Body of pancreas (tissue), 4 donors: ENCODE measurements around the gene OTUD5. TPM values are rescaled to one million over a fixed set of nuclear protein-coding genes. Genes with fewer than 3 reads are reported as not detected.

Experiments used
- ATAC-seq: fragments of 150-250 bp; one replicate; pipeline ENCODE4 v1.9.1; 2016
- DNase-seq, 4 donors: peaks; one replicate each; pipeline ENCODE4 v3.0.0-alpha.2; 2019
- H3K27ac ChIP-seq, 4 donors: fragments of 200-600 bp; sonication (generic); 1 replicate in 3 of 4; 2 replicates in 1 of 4; pipeline versions ENCODE4 v1.5.1 to v1.6.1; 2016 to 2019; ENCODE audit warnings: mild to moderate bottlenecking in 1 of 4, mixed read lengths in 1 of 4, moderate library complexity in 1 of 4
- H3K27me3 ChIP-seq, 2 donors: fragments of 200-600 bp; sonication (generic); one replicate each; pipeline ENCODE4 v1.6.0; 2016; ENCODE audit warnings: mild to moderate bottlenecking in 1 of 2
- H3K36me3 ChIP-seq, 2 donors: fragments of 200-600 bp; sonication (generic); replicated peaks in 1 of 2; 2 replicates each; pipeline ENCODE4 v1.5.1; 2016; ENCODE audit warnings: low read depth in 2 of 2; ENCODE audit not compliant: insufficient read depth in 1 of 2
- H3K4me1 ChIP-seq: fragments of 200-600 bp; sonication (generic); one replicate; pipeline ENCODE4 v1.6.0; 2016
- H3K4me3 ChIP-seq, 2 donors: fragments of 200-600 bp; sonication (generic); 1 replicate in 1 of 2; 2 replicates in 1 of 2; pipeline ENCODE4 v1.5.1; 2016 to 2019
- H3K9me3 ChIP-seq, 3 donors: fragments of 200-600 bp; sonication (generic); 1 replicate in 2 of 3; 2 replicates in 1 of 3; pipeline ENCODE4 v1.5.1; 2016
- POLR2A ChIP-seq, 3 donors: fragments of 450-650 bp; IDR thresholded peaks; one replicate each; pipeline ENCODE4 v1.6.1; 2016; ENCODE audit warnings: antibody characterized with exemption in 3 of 3, mild to moderate bottlenecking in 2 of 3
- WGBS, 2 donors: methylation state at CpG; one replicate each; pipeline ENCODE4 v1.1.5; 2017; 5-methylcytosine and 5-hydroxymethylcytosine counted together
- intact Hi-C: fragments of 100-400 bp; cut with DNase I; formaldehyde crosslinking; loops from one replicate; pipeline ENCODE4 v1.15.1; 2023
- total RNA-seq, 2 donors: library from RNA; depleted of rRNA; stranded (reverse); fragments of >200 nt; gene quantifications; one replicate each; pipeline ENCODE4 v1.1.0, GENCODE V29; 2016
- TF ChIP-seq, protein P1 (sequence below), 7 experiments: fragments of 450-650 bp in 4 of 7; fragments of 200-600 bp in 3 of 7; sonication (generic) in 3 of 7; IDR thresholded peaks; one replicate each; pipeline ENCODE4 v1.5.1; 2016 to 2019; ENCODE audit warnings: antibody characterized with exemption in 7 of 7

OTUD5 gene
- total RNA-seq, 2 donors from 2014 or later = 23.6 to 40.2 TPM

DNA sequence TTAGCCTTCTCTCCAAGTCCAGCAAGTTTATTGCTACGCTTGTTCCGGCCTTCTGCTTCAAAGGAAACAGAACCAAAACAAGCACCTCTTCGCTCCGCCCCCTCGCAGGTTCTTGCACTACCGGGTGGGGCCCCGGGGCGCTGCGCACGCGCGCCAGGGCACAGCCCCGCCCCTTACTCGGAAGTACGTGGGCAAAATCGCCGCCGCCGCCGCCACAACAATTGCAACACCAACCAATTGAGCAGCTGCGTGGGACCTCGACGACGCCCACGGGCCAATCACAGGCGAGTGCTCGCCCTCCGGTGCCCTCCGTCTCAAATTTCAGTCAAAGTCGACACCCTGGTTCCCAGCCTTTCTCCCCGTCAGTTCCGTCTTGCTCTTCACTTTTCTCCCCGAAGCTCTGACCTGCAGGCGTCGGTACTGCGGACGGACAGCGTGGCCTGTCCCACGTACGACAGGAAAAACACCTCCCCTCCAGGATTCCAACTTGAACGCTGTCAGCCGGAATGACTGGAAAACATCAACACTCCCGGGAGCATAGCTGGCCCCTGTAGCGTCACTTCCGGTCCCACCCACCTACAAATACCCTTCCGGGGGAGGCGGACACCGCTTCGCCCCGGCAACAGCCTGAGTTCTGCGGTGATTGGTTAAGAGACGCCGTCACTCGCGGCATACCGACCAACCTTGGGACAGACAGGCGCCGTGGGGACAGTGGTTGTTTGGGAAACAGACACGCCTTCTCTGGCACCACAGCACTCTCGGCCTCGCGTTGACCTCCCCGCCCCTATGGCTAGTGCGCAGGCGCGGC lies 624 bp upstream of the OTUD5 start:
- Histone ChIP-seq H3K36me3 (no peaks in the 10 kb centered on the region), H3K4me1 (peaks cover 45% of the 10 kb centered on the region), H3K27ac (peak overlapping the region; percentile 75 to 99 (median 95)), H3K9me3 (no peaks in the 10 kb centered on the region), H3K4me3 (peak overlapping the region in 1 of 2 donors; percentile 6), H3K27me3 (no peaks in the 10 kb centered on the region)
- peak; percentile 90 for ATAC-seq
- DNase-seq = peak; percentile 95 to 98 (median 96)
- WGBS, 2 donors = 0% methylated on average over 26 to 42 of the region's 66 CpGs
- intact Hi-C loops = no loop called here
- TF ChIP-seq, protein P1, sequence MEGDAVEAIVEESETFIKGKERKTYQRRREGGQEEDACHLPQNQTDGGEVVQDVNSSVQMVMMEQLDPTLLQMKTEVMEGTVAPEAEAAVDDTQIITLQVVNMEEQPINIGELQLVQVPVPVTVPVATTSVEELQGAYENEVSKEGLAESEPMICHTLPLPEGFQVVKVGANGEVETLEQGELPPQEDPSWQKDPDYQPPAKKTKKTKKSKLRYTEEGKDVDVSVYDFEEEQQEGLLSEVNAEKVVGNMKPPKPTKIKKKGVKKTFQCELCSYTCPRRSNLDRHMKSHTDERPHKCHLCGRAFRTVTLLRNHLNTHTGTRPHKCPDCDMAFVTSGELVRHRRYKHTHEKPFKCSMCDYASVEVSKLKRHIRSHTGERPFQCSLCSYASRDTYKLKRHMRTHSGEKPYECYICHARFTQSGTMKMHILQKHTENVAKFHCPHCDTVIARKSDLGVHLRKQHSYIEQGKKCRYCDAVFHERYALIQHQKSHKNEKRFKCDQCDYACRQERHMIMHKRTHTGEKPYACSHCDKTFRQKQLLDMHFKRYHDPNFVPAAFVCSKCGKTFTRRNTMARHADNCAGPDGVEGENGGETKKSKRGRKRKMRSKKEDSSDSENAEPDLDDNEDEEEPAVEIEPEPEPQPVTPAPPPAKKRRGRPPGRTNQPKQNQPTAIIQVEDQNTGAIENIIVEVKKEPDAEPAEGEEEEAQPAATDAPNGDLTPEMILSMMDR (IDR thresholded peaks at IDR 0.05) = peak in 1 of 7 experiments; percentile 18
- peak; percentile 57 to 89 (median 85) for TF ChIP-seq POLR2A (IDR thresholded peaks at IDR 0.05)

DNA sequence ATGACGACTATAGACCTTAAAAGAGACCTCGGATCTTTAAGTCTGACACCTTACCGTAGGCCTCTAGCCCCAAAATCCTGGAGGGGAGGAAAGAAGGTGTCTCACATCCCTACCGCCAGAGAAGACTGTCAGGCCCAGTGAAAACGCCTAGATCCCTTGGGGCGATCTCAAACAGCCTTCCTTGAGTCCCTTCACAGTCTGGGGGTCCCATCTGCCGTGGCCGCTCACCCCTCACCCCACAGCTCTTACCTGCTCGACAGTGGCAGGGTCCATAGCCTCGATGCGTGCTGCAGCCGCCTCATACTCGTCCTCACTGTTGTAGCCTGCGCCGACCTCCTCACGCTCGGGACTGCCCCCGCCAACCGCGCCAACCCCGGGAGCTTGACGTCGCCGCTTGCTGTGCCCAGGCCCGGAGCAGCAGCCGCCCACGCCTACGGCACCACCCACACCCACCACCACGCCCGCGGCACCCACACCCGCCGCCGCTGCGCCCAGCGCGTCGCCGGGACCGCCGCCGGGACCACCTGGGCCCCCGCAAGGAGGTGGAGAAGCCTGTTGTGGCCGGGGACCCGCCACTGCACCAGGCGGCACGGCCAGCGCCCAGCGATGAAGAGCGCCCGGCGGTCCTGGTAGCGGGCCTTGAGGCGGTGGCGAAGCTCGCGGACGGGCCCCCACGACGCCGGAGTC lies 536 bp downstream of the OTUD5 start:
- peak overlapping the region; percentile 16 to 34 for H3K4me3 ChIP-seq
- intact Hi-C loops = no loop called here
- no peak for TF ChIP-seq POLR2A (IDR thresholded peaks at IDR 0.05)
- TF ChIP-seq, protein P1 (IDR thresholded peaks at IDR 0.05) = no peak
- WGBS, 2 donors = 3 to 14% methylated on average over 5 of the region's 61 CpGs
- peaks cover 50% of the 10 kb centered on the region for H3K4me1 ChIP-seq
- no peak for ATAC-seq
- H3K27ac ChIP-seq = peak overlapping the region; percentile 75 to 99 (median 95)
- H3K9me3 ChIP-seq = no peaks in the 10 kb centered on the region
- H3K36me3 ChIP-seq = no peaks in the 10 kb centered on the region
- peak in 3 of 4 donors; percentile 20 to 30 (median 27) for DNase-seq
- H3K27me3 ChIP-seq = no peaks in the 10 kb centered on the region

DNA sequence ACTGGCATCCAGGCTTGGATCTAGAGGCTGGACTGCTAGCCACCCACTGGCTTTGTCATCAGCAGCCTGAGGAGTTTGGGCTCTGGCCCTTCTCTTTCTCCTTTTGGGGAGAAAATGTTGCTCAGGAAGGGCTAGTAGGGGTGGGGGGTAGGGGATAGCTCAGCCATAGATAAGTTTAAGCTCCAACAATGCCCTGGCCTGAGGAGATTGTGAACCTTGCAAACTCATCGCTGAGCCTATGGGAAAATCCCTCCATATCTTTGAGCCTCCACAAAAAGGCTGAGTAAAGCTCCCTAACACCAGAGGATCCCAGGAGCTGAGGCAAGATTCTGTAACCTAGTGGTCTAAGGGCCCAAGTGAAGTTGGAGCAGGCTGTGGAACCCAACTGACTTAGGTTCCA lies 8.8 kb downstream of the OTUD5 start:
- 86% methylated on average over 1 of the region's 1 CpG; no CpG with 5 or more reads in 1 of the 2 donors for WGBS, 2 donors
- TF ChIP-seq, protein P1 (IDR thresholded peaks at IDR 0.05) = no peak
- no peak for TF ChIP-seq POLR2A (IDR thresholded peaks at IDR 0.05)
- Histone ChIP-seq H3K9me3 (no peaks in the 10 kb centered on the region), H3K4me3 (no peak overlapping the region), H3K36me3 (no peaks in the 10 kb centered on the region), H3K27ac (no peak overlapping the region), H3K27me3 (no peaks in the 10 kb centered on the region), H3K4me1 (peaks cover 21% of the 10 kb centered on the region)
- no peak for DNase-seq
- no peak for ATAC-seq
- intact Hi-C loops = no loop called here

DNA sequence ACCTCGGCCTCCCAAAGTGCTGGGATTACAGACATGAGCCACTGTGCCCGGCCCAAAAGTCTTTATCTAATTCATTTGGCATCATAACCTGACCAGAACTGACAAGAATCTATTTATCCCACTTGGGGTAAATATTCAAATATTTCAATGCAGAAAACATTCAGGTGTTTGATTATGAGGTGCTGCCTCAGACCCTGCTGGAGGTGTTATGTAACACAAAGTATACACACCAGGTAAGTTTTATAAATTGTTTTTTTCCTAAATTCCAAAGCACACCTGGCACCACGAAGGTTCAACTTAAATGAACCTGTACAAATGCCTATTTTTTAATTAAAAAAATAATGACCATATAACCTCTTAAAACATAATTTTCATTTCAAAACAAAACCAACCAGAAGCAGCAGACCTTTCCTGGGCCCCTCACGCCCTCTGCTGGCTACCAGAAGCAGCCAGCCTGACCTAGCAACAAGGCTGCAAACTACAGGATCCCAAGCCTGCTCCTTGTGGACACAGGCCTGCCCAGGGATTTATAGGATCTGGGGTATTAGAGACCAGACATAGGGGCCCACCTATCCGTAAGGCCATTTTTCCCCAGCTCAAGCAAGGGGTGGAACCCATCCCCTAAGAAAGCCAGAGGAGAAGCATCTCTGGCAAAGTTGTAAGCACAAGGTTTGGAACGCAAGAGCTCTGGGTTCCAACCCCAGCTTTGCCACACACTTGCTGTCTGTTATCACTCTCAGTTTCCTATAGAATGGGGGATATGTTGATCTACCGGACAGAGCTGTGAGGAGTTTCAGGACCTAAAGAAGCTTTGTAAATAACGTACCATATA lies 11.7 kb downstream of the OTUD5 start:
- Histone ChIP-seq H3K27me3 (no peaks in the 10 kb centered on the region), H3K27ac (no peak overlapping the region), H3K4me3 (no peak overlapping the region), H3K4me1 (peaks cover 24% of the 10 kb centered on the region), H3K9me3 (no peaks in the 10 kb centered on the region), H3K36me3 (no peaks in the 10 kb centered on the region)
- DNase-seq (peak; percentile 52 to 65 (median 60)), ATAC-seq (peak; percentile 53)
- 41 to 50% methylated on average over 5 to 8 of the region's 8 CpGs for WGBS, 2 donors
- intact Hi-C loops = no loop called here
- TF ChIP-seq, protein P1 (IDR thresholded peaks at IDR 0.05) = peak; percentile 44 to 67 (median 60)
- TF ChIP-seq POLR2A (IDR thresholded peaks at IDR 0.05) = no peak
